Globus pallidus (tissue), 1 donor: Measurements from ENCODE around the gene FAM20B.
A peak's percentile ranks its signal among the peaks of the same experiment; 100 is the strongest.
"Not testable (repeated sequence)": the region's sequence is repeated elsewhere in the genome, so short reads cannot be mapped to it uniquely, and the experiment has no call there.

Source experiments
- DNase-seq: peaks from one replicate; pipeline ENCODE4 v3.0.0-alpha.2; 2015; ENCODE audit warnings: low spot score

Gene FAM20B, protein sequence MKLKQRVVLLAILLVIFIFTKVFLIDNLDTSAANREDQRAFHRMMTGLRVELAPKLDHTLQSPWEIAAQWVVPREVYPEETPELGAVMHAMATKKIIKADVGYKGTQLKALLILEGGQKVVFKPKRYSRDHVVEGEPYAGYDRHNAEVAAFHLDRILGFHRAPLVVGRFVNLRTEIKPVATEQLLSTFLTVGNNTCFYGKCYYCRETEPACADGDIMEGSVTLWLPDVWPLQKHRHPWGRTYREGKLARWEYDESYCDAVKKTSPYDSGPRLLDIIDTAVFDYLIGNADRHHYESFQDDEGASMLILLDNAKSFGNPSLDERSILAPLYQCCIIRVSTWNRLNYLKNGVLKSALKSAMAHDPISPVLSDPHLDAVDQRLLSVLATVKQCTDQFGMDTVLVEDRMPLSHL

DNA sequence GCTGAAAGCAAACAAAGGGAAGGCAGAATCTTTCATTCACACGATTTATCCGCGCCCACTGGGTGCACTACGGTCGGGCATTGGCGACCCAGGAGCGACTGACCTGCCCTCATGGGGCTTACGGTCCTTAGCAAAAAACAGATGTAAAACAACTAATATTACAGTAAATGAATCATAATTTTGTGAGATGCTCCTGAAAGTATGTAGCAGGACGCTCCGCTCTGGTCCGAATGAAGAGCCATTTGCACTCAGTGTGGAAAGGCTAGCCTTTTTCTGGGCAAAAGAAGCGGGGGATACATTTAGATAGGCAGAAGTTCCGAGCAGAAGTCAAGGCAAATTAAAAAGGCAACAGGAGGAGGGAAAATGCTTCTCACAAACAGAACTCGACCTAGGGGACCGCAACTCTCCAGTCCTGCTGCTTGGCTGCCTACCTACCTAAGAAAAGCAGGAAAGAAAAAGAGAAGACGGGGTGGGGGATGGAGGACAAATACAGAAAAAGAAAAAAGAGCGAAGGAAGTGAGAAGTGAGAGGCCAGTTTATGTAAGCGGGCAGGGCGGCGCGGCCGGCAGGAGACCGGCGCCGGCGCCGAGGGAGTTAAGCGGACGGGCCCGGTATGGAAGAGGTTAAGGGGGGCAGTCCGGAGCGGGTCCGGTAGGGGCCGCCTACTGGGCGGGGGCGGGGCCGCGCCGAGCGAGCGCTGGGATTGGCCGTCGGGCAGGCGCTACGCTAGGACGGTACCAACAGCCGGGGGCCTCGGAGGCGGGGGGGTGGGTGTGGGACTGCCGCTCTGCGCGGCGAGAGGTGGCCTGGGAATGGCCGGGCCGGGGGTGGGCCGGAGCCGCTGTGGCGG lies at the start of gene FAM20B:
Gene FAM20B (plus strand): TSS at position 770 of the 850 bp plus-strand sequence. CDS start 17,954 bp downstream, outside the sequence.
- peak; percentile 92 for DNase-seq

DNA sequence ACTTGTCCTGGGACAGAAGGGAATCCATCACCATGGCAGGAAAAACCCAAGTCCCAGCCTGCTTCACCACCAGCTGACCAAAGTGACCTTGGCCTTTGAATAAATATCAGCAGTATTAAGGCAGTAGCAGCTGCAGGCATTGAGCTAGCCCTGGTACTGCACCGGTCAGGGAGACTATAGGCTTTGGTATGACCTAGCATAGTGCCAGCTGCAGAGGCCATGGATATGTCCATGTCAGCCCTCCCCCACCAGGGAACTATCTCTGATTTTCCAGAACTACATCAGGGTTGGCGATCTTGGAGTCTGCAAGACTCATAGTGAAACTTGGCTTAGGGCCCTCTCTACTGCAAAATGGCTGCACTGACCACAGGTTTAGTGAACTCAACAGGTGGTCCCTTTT lies 49.2 kb upstream of the FAM20B start:
- DNase-seq: no peak

DNA sequence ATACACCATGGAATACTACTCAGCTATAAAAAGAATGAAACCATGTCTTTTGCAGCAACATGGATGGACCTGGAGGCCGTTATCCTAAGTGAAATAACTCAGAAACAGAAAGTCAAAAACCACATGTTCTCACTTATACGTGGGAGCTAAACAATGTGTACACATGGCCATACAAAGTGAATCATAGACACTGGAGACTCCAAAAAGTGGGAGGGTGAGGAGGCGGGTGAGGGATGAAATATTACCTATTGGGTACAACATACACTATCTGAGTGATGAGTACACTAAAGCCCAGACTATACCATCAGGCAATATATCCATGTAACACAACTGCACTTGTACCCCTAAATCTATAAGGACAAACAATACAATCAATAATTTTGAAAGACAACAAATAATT lies 39.5 kb upstream of the FAM20B start:
- no peak for DNase-seq

DNA sequence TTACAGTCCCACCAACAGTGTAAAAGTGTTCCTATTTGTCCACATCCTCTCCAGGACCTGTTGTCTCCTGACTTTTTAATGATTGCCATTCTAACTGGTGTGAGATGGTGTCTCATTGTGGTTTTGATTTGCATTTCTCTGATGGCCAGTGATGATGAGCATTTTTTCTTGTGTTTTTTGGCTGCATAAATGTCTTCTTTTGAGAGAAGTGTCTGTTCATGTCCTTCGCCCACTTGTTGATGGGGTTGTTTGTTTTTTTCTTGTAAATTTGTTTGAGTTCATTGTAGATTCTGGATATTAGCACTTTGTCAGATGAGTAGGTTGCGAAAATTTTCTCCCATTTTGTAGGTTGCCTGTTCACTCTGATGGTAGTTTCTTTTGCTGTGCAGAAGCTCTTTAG lies 37.5 kb upstream of the FAM20B start:
- not testable (repeated sequence) for DNase-seq

DNA sequence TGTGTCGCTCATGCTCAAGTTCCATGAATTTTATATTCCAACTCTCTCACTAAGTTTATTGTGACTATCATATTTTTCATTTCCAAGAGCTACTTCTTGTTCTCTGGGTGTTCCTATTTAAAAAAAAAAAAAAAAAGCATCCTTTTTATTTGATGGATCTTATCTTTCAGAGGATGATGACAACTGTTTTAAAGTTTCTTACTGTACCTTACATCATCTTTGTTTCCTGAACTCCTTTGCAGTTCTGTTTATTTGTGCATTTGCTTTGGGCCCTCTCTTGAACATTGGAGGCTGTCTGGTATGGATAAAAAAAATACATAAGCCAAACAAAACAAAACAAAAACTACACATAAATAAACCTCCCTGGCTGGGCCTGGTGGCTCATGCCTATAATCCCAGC lies 32.1 kb upstream of the FAM20B start:
- DNase-seq: no peak

DNA sequence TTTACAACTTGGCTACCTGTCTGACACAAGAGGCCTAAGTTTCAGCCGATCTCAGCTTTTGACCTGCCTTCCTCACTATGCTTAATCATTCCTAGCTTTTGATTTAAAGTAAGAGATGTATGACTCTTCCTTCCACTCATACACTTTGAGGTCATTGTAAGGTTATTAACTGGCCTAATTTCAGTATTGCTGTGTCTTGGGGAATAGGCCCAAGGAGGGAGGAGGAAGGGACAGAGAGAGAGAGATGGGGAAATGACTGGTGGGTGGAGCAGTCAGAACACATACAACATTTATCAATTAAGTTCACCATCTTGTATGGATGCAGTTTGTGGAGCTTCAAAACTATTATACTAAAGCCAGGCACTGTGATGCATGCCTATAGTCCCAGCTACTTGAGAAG lies 28.3 kb upstream of the FAM20B start:
- no peak for DNase-seq

DNA sequence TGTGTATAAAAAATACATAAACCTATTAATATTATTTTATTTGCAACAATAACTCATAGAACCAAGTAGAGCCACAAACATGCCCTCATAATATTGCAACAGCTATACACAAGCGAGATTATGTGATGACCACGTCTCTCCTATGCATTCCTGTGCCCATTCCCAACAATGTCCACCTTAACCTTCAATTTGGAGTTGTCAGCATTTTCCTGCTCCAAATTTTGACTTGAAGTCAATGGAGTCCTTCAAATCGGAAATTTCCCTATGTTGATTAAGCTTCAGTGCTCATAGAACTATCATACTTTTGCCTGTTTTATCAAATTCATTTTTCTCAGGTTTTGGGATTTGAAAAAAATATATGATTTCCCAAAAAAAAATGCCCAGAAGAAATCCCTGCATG lies 27.4 kb upstream of the FAM20B start:
- no peak for DNase-seq

DNA sequence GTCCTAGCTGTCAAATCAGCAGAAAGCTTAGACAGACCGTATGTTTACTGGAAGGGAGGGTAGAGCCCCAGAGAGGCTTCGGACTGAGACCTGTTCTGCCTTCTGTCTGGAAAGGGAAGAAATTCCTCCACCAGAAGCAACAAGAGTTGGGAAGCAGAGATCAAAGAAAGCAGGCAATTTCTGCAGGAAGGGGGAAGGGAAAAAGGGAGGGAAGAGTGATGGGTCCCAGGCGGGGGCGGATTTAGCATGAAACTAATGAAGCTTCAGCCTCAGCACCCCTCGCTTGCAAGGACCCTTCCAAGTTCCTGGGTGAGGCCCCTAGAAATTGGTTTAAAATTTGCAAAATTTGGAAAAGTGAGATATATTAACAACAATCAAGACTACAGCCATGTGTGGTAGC lies 26.6 kb upstream of the FAM20B start:
- DNase-seq: no peak

DNA sequence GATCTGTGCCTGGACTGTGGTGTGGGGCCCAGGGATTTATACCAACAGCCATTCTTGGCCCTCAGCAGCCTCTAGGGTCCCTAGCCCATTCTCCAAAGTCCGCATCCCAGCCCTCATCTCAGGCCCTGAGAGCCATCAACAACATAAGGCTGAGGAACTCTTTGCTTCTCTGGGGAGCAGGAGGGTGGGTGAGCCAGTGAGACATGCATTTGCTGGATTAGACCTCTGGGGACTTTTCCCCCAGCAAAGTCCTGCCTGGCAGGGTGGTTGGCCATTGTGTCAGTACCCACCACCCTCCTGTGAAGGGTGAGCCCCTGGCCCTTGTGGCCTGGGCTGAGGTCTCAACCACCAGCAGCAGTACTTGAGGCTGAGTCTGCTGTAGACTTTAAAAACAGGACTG lies 24.2 kb upstream of the FAM20B start:
- DNase-seq: no peak

DNA sequence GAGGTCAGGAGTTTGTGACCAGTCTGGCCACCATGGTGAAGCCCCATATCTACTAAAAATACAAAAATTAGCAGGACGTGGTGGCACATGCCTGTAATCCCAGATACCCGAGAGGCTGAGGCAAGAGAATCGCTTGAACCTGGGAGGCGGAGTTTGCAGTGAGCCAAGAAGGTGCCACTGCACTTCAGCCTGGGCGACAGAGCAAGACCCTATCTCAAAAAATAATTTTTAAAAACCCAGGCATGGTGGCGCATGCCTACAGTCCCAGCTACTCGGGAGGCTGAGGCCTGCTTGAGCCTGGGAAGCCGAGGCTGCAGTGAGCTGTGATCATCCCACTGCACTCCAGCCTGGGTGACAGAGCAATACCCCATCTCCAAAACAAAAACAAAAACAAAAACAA lies 23.6 kb upstream of the FAM20B start:
- not testable (repeated sequence) for DNase-seq

DNA sequence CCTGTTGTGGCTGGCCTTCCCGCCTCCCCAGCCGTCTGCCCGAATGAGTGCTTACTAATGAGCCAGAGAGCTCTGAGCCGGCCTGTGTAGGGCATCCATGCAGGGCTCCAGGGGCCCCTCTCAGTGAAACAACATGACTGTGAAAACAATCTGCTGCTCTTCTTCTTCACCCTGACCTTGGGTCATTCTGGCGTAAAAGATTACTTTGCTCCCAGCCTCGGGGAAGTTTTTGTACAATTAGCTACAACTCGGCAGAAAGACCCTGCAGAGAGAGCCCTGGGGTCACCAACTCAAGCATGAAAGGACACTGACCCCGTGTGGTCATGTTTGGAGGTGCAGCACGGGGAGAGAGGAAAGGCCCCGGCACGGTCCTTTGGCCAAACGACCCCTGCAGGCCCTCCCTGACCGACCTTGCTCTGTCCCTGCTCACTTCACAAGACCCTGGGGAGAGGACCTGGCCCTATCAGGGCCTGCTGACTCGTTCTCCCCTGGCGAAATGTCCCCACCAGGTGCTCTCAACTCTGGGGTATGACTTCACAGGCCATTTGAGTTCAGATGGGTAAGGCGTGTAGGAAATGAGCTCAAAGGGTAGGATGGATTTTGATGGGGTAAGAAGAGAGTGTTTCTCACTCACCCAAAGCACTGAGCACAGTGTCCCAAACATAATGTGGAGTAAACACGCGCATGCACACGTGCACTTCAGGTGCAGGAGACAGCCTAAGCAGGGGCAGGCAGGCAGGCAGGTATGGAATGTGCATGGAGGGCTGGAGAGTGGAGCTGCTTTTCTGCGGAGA lies 22.9 kb upstream of the FAM20B start:
- DNase-seq: peak; percentile 54

DNA sequence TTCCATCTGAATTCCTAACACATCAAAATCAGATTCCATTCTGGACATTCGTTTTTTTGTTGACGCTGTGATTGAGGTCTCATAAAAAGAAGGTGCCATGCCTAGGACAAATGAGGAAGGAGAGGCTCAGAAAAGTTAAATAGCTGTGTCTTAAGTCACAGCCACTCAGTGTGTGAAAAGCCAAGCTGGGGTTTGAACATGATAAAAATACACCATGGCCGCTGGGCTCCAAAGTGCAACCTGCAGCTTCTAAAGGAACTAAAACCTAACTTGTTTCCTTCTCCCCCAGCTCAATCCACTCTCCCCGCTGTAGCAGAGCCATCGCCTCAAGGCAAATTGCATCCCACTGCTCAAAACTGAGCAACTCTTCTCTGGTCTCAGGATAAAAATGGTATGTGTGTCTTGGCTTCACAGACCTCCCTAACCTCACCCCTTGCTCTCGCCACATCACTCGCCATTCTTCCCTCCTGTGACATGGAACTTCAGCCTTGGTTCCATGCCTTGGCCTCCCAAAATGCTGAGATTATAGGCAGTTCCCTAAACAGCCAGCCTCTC lies 22.1 kb upstream of the FAM20B start:
- DNase-seq: no peak

DNA sequence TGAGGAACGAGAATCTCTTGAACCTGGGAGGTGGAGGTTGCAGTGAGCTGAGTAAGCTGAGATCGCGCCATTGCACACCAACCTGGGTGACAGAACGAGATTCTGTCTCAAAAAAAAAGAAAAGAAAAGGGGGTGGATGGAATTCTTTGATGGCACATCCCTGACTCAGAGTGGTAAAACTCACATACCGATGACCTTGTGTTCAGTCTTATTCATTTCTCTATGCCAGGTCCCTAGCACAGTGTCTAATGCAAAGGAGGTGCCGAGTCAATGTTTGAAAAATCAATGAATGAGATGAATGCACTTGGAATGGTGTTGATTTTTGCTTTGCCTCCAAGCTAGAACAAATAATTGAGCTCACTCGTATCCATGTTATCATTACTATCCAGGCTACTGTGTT lies 18.5 kb upstream of the FAM20B start:
- DNase-seq: no peak

DNA sequence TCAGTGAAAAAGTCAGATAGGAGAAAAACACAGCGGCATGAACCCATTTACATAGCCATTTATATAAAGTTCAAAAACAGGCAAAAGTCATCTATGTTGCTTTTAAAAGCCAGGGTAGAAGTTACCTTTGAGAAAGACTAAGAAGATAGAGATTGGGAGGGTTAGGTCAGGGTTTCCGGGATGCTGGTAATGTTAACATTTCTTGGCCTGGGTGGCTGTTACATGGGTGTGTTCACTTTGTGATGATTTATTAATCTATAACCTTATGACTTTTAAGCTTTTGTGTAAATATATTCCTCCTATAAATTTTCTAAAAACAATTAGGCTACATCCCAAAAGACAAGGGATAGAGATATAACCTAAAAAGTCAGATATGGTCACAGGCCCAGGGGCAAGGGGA lies 15.0 kb upstream of the FAM20B start:
- no peak for DNase-seq

DNA sequence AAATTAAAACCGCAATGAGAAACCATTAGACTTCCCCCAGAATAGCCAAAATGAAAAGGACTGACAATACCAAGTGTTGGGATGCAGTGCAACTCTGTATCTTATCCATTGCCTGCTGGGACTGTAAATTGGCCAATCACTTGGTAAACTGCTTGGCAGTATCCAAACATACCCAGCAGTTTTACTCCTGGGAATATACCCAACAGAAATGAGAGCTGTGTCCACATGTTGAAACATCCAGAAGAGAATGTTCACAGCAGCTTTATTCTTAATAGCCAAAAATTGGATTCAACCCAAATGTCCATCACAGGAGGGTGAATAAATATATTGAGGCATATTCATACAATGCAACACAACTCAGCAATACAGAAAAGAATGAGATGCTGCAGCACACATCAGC lies 13.7 kb upstream of the FAM20B start:
- no peak for DNase-seq

DNA sequence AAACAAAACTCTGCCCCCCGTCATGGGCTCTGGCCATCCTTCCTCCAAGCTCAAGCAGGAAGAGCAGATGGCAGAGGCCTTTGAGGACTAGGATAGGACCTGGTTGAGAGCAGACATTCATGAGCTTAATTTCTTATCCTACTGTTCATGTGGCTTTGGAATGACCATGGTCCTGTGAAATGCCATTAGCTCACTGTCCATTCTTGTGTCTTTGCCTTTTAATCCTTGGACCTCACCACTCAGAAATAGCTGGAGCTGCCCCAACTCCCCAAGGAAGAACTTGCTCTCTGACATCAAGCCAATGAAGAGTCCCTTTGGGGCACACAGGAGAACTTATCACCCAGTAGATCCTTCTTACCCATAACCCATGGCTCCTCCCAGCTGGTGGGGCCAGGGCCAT lies 11.6 kb upstream of the FAM20B start:
- no peak for DNase-seq

DNA sequence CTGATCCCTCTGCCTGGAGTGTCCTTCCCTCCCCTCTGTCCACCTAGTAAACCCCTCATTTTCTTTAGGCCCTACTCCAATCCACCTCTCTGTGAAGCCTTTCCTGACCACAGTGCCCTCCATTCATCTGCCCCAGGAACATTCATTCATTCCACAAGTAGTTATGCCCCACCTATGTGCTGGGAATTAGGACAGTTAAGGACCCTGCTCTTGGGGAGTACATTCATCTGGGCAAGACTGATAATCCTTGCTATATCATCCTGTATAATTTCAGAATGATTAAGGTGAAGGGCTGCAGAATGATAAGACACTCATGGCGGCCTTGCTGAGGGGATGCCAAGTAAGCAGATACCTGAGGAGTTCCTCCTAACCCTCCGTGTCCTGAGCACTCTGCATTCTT lies 10.3 kb upstream of the FAM20B start:
- no peak for DNase-seq

DNA sequence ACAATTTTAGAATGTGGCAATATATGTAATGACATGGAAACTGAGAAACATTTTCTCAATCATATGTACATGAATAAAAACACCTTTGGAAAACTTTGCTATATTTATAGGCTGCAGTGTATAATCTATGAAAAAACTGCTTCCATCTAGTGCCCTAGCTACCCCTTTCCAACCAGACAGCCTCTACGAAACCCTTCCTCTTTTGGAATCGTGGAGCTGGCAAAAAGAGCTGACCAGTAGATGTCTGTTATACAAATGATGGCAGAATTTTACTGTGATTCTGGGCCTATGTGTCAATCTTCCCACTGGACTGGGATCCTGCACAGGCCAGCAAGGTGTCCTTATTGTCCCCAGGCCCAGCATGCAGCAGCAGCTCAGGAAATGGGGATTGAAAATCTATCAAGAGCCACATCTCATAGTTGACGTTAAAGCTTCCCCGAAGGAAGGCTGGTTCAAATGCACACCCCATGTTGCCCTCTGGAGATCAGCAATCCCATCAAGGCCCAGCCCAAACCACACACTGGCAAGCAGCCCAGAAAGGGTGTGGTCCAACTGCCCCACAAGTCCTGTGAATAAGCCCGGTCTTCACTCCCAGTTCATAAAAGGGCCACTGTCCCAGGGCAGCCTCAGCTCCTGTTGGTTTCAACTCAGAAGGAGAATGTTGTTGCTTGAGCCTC lies 8.8 kb upstream of the FAM20B start:
- peak; percentile 92 for DNase-seq

DNA sequence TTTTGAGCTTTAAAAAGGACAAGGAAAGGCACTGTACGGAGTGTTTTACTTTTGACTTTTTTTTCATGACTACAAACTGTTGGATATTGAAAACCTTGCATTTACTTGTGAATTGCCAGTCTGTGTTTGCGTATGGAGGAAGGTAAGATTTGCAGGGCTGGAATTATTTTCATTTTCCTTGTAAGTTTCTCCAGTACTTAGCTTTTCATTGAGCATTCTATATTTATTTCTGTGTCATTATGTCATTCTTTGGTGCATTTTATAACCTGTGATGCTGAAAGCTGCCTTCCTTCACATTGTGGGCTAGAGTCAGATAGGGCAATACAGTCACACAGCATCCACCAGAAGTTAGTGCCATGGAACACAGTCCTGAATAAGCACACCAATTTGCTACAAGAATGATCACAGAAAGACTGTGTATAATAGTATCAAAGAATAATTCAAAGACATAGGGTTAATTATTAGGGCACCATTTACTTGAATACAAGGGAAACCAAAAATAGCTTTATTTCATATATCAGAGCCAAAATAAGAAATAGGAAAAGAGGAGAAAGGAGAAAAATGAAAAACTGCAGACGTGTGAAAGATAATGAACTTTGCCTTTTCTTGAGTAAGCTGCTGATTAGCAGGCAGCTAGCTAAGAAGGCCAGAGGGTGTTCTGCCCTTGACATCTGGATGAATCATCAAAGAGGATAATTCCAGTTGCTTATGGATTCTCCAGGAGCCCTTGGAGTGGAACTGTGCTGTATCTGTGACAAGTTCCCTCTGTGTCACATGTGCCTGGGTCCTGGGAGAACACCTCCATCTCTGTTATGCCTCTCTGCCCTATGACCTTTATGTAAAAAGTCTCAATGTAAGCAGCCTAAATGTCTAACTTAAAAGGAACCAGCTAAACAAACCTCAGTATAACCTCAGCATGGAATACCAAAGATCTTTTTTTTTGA lies 8.0 kb upstream of the FAM20B start:
- DNase-seq: no peak

DNA sequence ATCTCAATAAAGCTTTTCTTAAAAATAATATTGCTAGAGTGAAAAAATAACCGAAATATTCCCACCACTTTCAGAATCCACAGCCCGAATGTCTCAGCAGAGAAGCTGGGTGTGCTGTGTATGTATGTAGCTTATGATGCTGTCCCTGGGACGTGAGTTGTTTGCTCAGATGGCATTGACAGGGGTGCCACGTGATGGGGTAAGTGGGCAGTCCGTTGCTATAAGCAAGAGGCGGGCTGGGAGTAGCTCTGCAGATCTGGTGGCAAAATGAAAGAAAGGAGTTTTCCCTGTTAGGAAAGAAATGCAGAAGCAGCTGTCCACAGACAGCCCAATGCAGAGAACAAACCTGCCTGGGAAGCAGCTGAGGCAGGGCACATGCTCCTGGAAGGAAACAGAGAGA lies 3.8 kb upstream of the FAM20B start:
- peak; percentile 78 for DNase-seq
